ENCODE measurements around the gene POU4F1.

Gene POU4F1

GRCh38 chr13:78589206-78589605 lies 14.1 kb downstream of the POU4F1 start:
- no peak for DNase-seq

GRCh38 chr13:78587395-78587794 lies 16.0 kb downstream of the POU4F1 start:
- no peak for DNase-seq

- DNase-seq: no peak
Observed at GRCh38 chr13:78586706-78587105, 16.6 kb downstream of the POU4F1 start.

- DNase-seq: no peak
Observed at GRCh38 chr13:78576261-78576660, 27.1 kb downstream of the POU4F1 start.

- DNase-seq: no peak
Observed at GRCh38 chr13:78572459-78572858, 30.9 kb downstream of the POU4F1 start.

- no peak for DNase-seq
Observed at GRCh38 chr13:78569029-78569428, 34.3 kb downstream of the POU4F1 start.

GRCh38 chr13:78566631-78567030 lies 36.7 kb downstream of the POU4F1 start:
- DNase-seq: no peak

GRCh38 chr13:78562237-78562889 lies 41.0 kb downstream of the POU4F1 start:
- DNase-seq: no peak

Measured in activated CD4-positive, alpha-beta T cell treated with anti-CD3 and anti-CD28 coated beads, Interleukin-2, amount 50 U/mL, for 16 hours (primary cell).